ENCODE results near the gene PP2D1.
"Not testable (repeated sequence)": the region's sequence is repeated elsewhere in the genome, so short reads cannot be mapped to it uniquely, and the experiment has no call there.

The PP2D1 gene

GRCh38 chr3:20039765-20040547 lies 27.9 kb upstream of the PP2D1 start, which contains the start of gene KAT2B:
Gene KAT2B, plus strand, starts transcription at chr3:20040446. Its CDS starts 32 bp downstream, at chr3:20040478.
- no peaks in the 10 kb centered on the region for H3K9me3 ChIP-seq (ENCODE audit: control insufficient read depth in 1 of 2, low read length in 2 of 2)
- H3K4me1 ChIP-seq (ENCODE audit: control insufficient read depth in 1 of 2, insufficient read depth in 2 of 2, low read length in 2 of 2), result peaks cover 8 to 22% of the 10 kb centered on the region in 2 donors
- H3K27me3 ChIP-seq (ENCODE audit: low read depth, low read length), result no peaks in the 10 kb centered on the region
- H3K36me3 ChIP-seq (ENCODE audit: control insufficient read depth in 1 of 2, insufficient read depth in 2 of 2, low read length in 2 of 2), result no peaks in the 10 kb centered on the region
- H3K4me3 ChIP-seq (ENCODE audit: low read depth in 1 of 2, low read length in 2 of 2), result peak within 1 kb of the TSS; percentile 80 to 91
- peak within 1 kb of the TSS; percentile 82 for H3K27ac ChIP-seq (ENCODE audit: low read length)

DNA sequence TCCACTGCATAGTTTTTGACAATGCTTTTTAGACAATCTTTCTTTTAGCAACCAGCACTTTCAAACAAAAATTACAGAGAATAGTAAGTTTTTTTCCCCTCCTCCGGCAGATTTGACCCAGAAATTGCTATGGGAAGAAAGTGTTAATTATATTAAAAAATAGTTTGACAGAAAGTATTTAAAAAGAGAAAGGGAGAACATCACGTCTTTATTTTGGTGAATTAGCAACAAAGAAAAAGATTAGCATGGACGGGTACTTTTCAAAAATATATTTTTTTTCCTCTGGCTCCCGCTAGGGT lies 27.4 kb upstream of the PP2D1 start:
- Histone ChIP-seq H3K4me1 (ENCODE audit: control insufficient read depth in 1 of 2, insufficient read depth in 2 of 2, low read length in 2 of 2) (peaks cover 8 to 22% of the 10 kb centered on the region in 2 donors), H3K9me3 (ENCODE audit: control insufficient read depth in 1 of 2, low read length in 2 of 2) (no peaks in the 10 kb centered on the region), H3K27me3 (ENCODE audit: low read depth, low read length) (no peaks in the 10 kb centered on the region), H3K4me3 (ENCODE audit: low read depth in 1 of 2, low read length in 2 of 2) (peak overlapping the region; percentile 62 to 79), H3K36me3 (ENCODE audit: control insufficient read depth in 1 of 2, insufficient read depth in 2 of 2, low read length in 2 of 2) (no peaks in the 10 kb centered on the region), H3K27ac (ENCODE audit: low read length) (peak overlapping the region; percentile 68)

DNA sequence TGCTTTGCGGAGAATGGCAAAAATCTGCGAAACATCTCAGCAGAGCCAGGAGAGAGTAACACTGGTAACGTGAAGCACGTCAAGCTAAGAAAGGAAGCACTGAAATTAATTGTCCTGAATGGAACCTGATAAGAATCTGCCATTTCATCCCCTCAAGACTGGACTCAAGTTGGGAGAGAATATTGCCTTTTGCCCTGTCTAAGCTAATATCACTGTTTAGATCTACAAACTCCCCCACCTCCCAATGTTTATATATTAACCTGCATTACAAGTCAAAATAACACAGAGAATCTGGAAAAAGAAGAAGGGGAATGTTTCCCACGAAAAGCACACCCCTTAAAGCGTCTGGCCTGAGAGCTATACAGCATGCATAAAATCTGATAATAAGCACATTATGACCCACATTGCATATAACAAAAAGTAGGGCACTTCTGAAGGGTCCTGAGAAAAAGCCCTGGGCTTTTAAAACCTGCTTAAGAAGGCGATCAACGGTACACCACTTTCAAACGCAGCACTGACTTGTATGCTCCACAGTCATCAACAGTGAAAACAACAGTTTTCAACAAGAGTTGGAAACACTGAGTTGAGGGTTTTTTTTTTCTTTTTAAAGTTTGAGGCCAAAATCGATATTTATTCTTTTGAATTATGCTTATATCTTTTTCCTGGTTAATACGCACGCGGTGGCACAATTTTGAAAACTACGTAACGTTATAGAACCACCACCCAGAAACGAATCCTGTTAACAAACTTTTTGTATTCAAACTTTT lies 26.8 kb upstream of the PP2D1 start:
- Histone ChIP-seq H3K36me3 (ENCODE audit: control insufficient read depth in 1 of 2, insufficient read depth in 2 of 2, low read length in 2 of 2) (no peaks in the 10 kb centered on the region), H3K9me3 (ENCODE audit: control insufficient read depth in 1 of 2, low read length in 2 of 2) (no peaks in the 10 kb centered on the region), H3K4me1 (ENCODE audit: control insufficient read depth in 1 of 2, insufficient read depth in 2 of 2, low read length in 2 of 2) (peaks cover 8 to 22% of the 10 kb centered on the region in 2 donors), H3K27me3 (ENCODE audit: low read depth, low read length) (no peaks in the 10 kb centered on the region), H3K27ac (ENCODE audit: low read length) (peak overlapping the region; percentile 68), H3K4me3 (ENCODE audit: low read depth in 1 of 2, low read length in 2 of 2) (peak overlapping the region; percentile 62 to 79)

DNA sequence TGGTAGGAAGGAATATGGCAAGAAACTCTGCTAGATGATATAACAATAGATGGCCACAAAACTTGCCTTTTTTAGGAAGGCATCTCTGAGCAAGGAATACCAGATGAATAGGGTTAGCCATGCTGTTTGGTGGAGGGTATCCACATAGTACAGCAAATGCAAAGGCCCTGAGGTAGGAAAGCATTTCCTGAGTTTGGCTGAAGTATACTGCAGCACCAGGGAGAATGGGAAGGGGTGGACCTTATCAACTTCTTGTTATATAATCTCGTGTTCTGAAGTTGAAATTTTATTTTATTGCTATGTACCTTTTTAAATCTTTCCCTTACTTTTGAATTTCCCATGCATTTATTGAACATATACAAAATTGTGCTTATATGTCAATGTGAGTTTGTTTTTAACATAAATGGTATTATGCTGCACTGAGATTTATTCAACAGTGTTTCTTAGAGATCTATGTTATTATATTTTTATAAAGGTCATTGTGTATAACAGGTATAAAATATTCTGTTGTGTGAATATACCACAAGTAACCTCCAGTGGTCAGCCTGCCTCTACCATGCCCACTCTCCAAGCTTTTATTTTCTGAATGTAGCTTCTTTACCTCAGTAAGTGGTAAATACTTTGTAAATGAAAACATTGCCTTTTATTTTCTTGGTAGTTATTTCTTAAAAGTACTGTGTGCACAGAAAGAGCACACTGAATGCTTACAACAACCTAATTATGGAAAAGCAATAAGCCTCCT lies 25.4 kb upstream of the PP2D1 start:
- Histone ChIP-seq H3K27ac (ENCODE audit: low read length) (no peak overlapping the region), H3K4me3 (ENCODE audit: low read depth in 1 of 2, low read length in 2 of 2) (no peak overlapping the region), H3K36me3 (ENCODE audit: control insufficient read depth in 1 of 2, insufficient read depth in 2 of 2, low read length in 2 of 2) (no peaks in the 10 kb centered on the region), H3K4me1 (ENCODE audit: control insufficient read depth in 1 of 2, insufficient read depth in 2 of 2, low read length in 2 of 2) (peaks cover 4 to 10% of the 10 kb centered on the region in 2 donors), H3K9me3 (ENCODE audit: control insufficient read depth in 1 of 2, low read length in 2 of 2) (no peaks in the 10 kb centered on the region), H3K27me3 (ENCODE audit: low read depth, low read length) (no peaks in the 10 kb centered on the region)

GRCh38 chr3:20035019-20035418 lies 23.0 kb upstream of the PP2D1 start:
- no peaks in the 10 kb centered on the region for H3K9me3 ChIP-seq (ENCODE audit: control insufficient read depth in 1 of 2, low read length in 2 of 2)
- no peaks in the 10 kb centered on the region for H3K4me1 ChIP-seq (ENCODE audit: control insufficient read depth in 1 of 2, insufficient read depth in 2 of 2, low read length in 2 of 2)
- no peaks in the 10 kb centered on the region for H3K27me3 ChIP-seq (ENCODE audit: low read depth, low read length)
- no peak overlapping the region for H3K27ac ChIP-seq (ENCODE audit: low read length)
- H3K4me3 ChIP-seq (ENCODE audit: low read depth in 1 of 2, low read length in 2 of 2), result no peak overlapping the region
- H3K36me3 ChIP-seq (ENCODE audit: control insufficient read depth in 1 of 2, insufficient read depth in 2 of 2, low read length in 2 of 2), result no peaks in the 10 kb centered on the region

- not testable (repeated sequence) for H3K9me3 ChIP-seq (ENCODE audit: control insufficient read depth in 1 of 2, low read length in 2 of 2); H3K27me3 ChIP-seq (ENCODE audit: low read depth, low read length); H3K4me1 ChIP-seq (ENCODE audit: control insufficient read depth in 1 of 2, insufficient read depth in 2 of 2, low read length in 2 of 2); H3K27ac ChIP-seq (ENCODE audit: low read length); H3K36me3 ChIP-seq (ENCODE audit: control insufficient read depth in 1 of 2, insufficient read depth in 2 of 2, low read length in 2 of 2); H3K4me3 ChIP-seq (ENCODE audit: low read depth in 1 of 2, low read length in 2 of 2)
Measured at GRCh38 chr3:20031939-20032338, 19.9 kb upstream of the PP2D1 start.

DNA sequence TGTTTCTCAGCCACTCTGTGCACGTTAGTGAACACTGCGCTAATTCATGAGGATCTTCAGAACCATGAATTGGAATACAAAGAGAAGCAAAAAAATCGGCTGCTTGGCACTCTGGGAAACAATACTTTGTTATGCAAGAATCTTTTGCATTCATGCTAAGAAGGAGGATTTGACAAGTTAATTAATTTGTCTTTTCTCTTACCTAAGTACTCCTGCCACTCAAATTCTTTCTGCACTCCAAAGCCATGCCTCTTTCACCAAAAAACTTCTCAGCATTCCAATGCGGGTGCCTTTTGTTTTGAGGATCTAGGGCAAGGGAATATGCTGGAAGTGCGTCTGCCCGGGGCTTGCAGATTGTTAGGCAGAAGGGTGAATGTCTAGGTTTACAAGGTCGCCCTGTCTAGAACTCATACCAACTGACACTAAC lies 16.9 kb upstream of the PP2D1 start:
- no peak overlapping the region for H3K27ac ChIP-seq (ENCODE audit: low read length)
- no peaks in the 10 kb centered on the region for H3K36me3 ChIP-seq (ENCODE audit: control insufficient read depth in 1 of 2, insufficient read depth in 2 of 2, low read length in 2 of 2)
- peaks cover 0 to 2% of the 10 kb centered on the region in 2 donors for H3K4me1 ChIP-seq (ENCODE audit: control insufficient read depth in 1 of 2, insufficient read depth in 2 of 2, low read length in 2 of 2)
- no peaks in the 10 kb centered on the region for H3K9me3 ChIP-seq (ENCODE audit: control insufficient read depth in 1 of 2, low read length in 2 of 2)
- H3K4me3 ChIP-seq (ENCODE audit: low read depth in 1 of 2, low read length in 2 of 2), result no peak overlapping the region
- H3K27me3 ChIP-seq (ENCODE audit: low read depth, low read length), result no peaks in the 10 kb centered on the region

GRCh38 chr3:20027136-20027535 lies 15.1 kb upstream of the PP2D1 start:
- no peak overlapping the region for H3K4me3 ChIP-seq (ENCODE audit: low read depth in 1 of 2, low read length in 2 of 2)
- H3K27ac ChIP-seq (ENCODE audit: low read length), result no peak overlapping the region
- no peaks in the 10 kb centered on the region for H3K9me3 ChIP-seq (ENCODE audit: control insufficient read depth in 1 of 2, low read length in 2 of 2)
- peaks cover 0 to 12% of the 10 kb centered on the region in 2 donors for H3K4me1 ChIP-seq (ENCODE audit: control insufficient read depth in 1 of 2, insufficient read depth in 2 of 2, low read length in 2 of 2)
- H3K36me3 ChIP-seq (ENCODE audit: control insufficient read depth in 1 of 2, insufficient read depth in 2 of 2, low read length in 2 of 2), result no peaks in the 10 kb centered on the region
- H3K27me3 ChIP-seq (ENCODE audit: low read depth, low read length), result no peaks in the 10 kb centered on the region

DNA sequence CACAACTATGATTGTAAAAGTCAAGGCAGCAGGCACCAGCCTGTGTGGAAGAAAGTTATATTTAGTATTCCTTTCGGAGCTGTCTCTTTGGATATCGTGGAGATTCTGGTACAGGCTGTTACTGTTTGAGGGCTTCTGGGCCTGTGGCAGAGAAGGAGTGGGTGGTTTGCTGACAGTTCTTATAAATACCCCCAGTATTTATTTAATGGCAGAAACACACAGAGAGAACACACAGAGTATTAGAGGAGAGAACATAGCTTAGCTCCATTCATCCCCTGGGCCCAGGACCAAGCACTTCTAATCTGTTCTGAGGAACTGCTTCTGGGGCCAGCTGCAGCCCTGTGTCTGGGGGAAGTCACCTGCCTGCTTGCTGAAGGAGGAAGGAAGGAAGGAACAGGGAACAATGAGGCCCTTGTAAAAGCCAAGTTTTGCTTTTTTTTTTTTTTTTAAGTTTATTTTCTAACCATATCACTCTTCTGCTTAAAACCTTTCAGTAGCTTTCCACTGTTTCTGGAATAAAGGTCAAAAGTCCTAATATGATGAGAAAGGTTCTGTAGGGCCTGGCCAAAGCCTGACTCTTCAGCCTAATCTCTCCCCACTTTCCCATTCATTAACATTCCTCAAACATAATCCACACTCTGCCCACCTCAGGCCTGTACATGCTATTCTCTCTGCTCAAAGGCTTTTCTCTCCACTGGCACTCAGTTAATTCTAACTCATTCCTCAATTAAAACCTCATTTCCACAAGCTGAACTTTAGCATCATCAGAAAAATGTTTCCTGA lies 11.8 kb upstream of the PP2D1 start:
- Histone ChIP-seq H3K36me3 (ENCODE audit: control insufficient read depth in 1 of 2, insufficient read depth in 2 of 2, low read length in 2 of 2) (no peaks in the 10 kb centered on the region), H3K4me3 (ENCODE audit: low read depth in 1 of 2, low read length in 2 of 2) (no peak overlapping the region), H3K9me3 (ENCODE audit: control insufficient read depth in 1 of 2, low read length in 2 of 2) (no peaks in the 10 kb centered on the region), H3K27me3 (ENCODE audit: low read depth, low read length) (no peaks in the 10 kb centered on the region), H3K4me1 (ENCODE audit: control insufficient read depth in 1 of 2, insufficient read depth in 2 of 2, low read length in 2 of 2) (peaks cover 0 to 12% of the 10 kb centered on the region in 2 donors), H3K27ac (ENCODE audit: low read length) (peak overlapping the region; percentile 33)

DNA sequence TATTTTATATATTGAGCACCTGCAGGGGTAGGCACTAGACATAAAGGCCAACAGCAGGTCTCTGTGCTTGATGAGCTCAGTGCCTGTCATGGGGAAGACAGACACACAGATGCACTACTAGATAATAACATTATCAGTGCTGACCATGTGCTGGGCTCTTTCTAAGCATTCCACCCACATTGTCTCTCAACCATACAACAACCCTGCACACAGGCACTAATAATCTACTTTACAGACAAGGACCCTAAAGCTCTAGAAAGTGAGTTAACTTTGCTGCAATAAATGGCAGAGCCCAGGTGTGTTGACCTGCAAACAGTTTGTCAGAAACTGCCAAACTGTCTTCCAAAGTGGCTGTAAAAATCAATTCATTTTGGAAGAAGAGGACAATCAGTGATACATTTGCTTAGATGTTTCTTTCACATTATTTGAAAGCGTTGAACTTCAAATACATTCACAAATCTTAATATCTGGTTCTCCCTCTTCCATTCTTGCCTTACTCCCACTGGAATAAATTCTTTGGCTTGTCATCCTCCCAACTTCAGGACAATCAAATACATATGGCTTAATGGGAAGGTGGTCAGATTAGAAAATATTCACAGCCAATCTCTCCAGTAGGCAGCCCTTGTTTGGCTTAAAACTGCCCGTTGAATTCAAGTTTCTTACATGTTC lies 11.0 kb upstream of the PP2D1 start:
- H3K27me3 ChIP-seq (ENCODE audit: low read depth, low read length), result no peaks in the 10 kb centered on the region
- peaks cover 0 to 12% of the 10 kb centered on the region in 2 donors for H3K4me1 ChIP-seq (ENCODE audit: control insufficient read depth in 1 of 2, insufficient read depth in 2 of 2, low read length in 2 of 2)
- no peak overlapping the region for H3K4me3 ChIP-seq (ENCODE audit: low read depth in 1 of 2, low read length in 2 of 2)
- H3K27ac ChIP-seq (ENCODE audit: low read length), result peak overlapping the region; percentile 33
- no peaks in the 10 kb centered on the region for H3K9me3 ChIP-seq (ENCODE audit: control insufficient read depth in 1 of 2, low read length in 2 of 2)
- H3K36me3 ChIP-seq (ENCODE audit: control insufficient read depth in 1 of 2, insufficient read depth in 2 of 2, low read length in 2 of 2), result no peaks in the 10 kb centered on the region
